MM.1S (cell line): ENCODE results near the gene UBAC2.

Experiments
- DNase-seq: peaks from one replicate; pipeline ENCODE4 v3.0.0-alpha.2; 2015
- H2AFZ ChIP-seq: fragments of 300-600 bp; sonication (generic); 2 replicates; pipeline ENCODE4 v1.6.0; 2016; ENCODE audit warnings: antibody characterized with exemption, low read length
- H3F3A ChIP-seq: fragments of 300-600 bp; sonication (generic); 2 replicates; pipeline ENCODE4 v1.6.1; 2016; ENCODE audit warnings: mild to moderate bottlenecking, antibody characterized with exemption, low read length, moderate library complexity, mixed read lengths; ENCODE audit not compliant: insufficient read depth
- H3K27ac ChIP-seq: fragments of 300-600 bp; sonication (generic); 2 replicates; pipeline ENCODE4 v1.5.1; 2016; ENCODE audit warnings: mild to moderate bottlenecking, low read length
- H3K27me3 ChIP-seq: fragments of 300-600 bp; sonication (generic); replicated peaks from 2 replicates; pipeline ENCODE4 v1.6.0; 2016; ENCODE audit warnings: low read length; ENCODE audit not compliant: insufficient read depth
- H3K36me3 ChIP-seq: fragments of 300-600 bp; sonication (generic); replicated peaks from 2 replicates; pipeline ENCODE4 v1.6.1; 2016; ENCODE audit warnings: mild to moderate bottlenecking, low read length, mixed read lengths; ENCODE audit not compliant: insufficient read depth
- H3K4me1 ChIP-seq: fragments of 300-600 bp; sonication (generic); 2 replicates; pipeline ENCODE4 v1.6.1; 2016; ENCODE audit warnings: low read length, mixed read lengths
- H3K4me2 ChIP-seq: fragments of 300-600 bp; sonication (generic); 2 replicates; pipeline ENCODE4 v1.6.0; 2016; ENCODE audit warnings: low read depth, low read length
- H3K4me3 ChIP-seq: fragments of 300-600 bp; sonication (generic); 2 replicates; pipeline ENCODE4 v1.5.1; 2016; ENCODE audit warnings: low read length, mixed read lengths
- H3K79me2 ChIP-seq: fragments of 300-600 bp; sonication (generic); 2 replicates; pipeline ENCODE4 v1.6.1; 2016; ENCODE audit warnings: mixed run types, low read length, mixed read lengths
- H3K9ac ChIP-seq: fragments of 300-600 bp; sonication (generic); 2 replicates; pipeline ENCODE4 v1.6.1; 2016; ENCODE audit warnings: low read length, mixed read lengths
- H3K9me2 ChIP-seq: fragments of 300-600 bp; sonication (generic); replicated peaks from 2 replicates; pipeline ENCODE4 v1.6.1; 2016; ENCODE audit warnings: mild to moderate bottlenecking, low read length, mixed read lengths; ENCODE audit not compliant: insufficient read depth
- H3K9me3 ChIP-seq: fragments of 300-600 bp; sonication (generic); replicated peaks from 2 replicates; pipeline ENCODE4 v1.6.1; 2016; ENCODE audit warnings: mild to moderate bottlenecking, low read length, mixed read lengths; ENCODE audit not compliant: insufficient read depth
- H4K20me1 ChIP-seq: fragments of 300-600 bp; sonication (generic); 2 replicates; pipeline ENCODE4 v1.6.1; 2016; ENCODE audit warnings: mild to moderate bottlenecking, low read length, moderate library complexity, mixed read lengths; ENCODE audit not compliant: insufficient read depth
- EZH2 ChIP-seq: fragments of 300-600 bp; sonication (generic); optimal IDR thresholded peaks from 2 replicates; pipeline ENCODE3; 2017; ENCODE audit warnings: low read depth, mild to moderate bottlenecking, antibody characterized with exemption, low read length, mixed read lengths
- EZH2phosphoT487 ChIP-seq: fragments of 300-600 bp; sonication (generic); IDR thresholded peaks from 2 replicates; pipeline ENCODE4 v1.6.1; 2018; ENCODE audit warnings: antibody characterized with exemption, low read length
- TF ChIP-seq, protein P1 (sequence below): fragments of 300-600 bp; sonication (generic); IDR thresholded peaks from 2 replicates; pipeline ENCODE4 v1.5.1; 2016; ENCODE audit warnings: antibody characterized with exemption, low read length, mixed read lengths

UBAC2 gene

DNA sequence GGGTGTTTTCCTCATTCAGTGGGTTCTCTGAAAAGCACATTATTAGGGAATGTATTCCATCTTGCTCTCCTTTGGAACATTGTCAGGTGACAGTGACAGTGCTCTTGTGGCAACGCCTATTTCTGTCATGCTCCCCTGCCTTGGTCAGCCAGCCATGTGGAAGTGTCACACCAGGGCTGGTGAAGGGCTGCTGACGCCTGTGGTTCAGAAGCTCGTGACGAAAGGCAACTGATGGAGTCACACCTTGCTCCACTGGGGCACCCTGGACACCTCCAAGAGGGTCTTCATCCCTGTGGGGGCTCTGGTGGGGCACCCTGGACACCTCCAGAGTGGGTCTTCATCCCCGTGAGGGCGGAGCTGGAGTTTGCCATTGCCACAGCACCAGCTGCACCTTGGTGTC is 175.5 kb downstream of the UBAC2 start:
- H3K4me2 ChIP-seq, result no peak overlapping the region
- H3K36me3 ChIP-seq, result no peaks in the 10 kb centered on the region
- no peaks in the 10 kb centered on the region for H3K27me3 ChIP-seq
- H3K79me2 ChIP-seq, result no peaks in the 10 kb centered on the region
- no peaks in the 10 kb centered on the region for H3F3A ChIP-seq
- H3K27ac ChIP-seq, result no peak overlapping the region
- H3K4me1 ChIP-seq, result no peaks in the 10 kb centered on the region
- no peak overlapping the region for H3K9ac ChIP-seq
- H3K9me3 ChIP-seq, result no peaks in the 10 kb centered on the region
- TF ChIP-seq, protein P1, sequence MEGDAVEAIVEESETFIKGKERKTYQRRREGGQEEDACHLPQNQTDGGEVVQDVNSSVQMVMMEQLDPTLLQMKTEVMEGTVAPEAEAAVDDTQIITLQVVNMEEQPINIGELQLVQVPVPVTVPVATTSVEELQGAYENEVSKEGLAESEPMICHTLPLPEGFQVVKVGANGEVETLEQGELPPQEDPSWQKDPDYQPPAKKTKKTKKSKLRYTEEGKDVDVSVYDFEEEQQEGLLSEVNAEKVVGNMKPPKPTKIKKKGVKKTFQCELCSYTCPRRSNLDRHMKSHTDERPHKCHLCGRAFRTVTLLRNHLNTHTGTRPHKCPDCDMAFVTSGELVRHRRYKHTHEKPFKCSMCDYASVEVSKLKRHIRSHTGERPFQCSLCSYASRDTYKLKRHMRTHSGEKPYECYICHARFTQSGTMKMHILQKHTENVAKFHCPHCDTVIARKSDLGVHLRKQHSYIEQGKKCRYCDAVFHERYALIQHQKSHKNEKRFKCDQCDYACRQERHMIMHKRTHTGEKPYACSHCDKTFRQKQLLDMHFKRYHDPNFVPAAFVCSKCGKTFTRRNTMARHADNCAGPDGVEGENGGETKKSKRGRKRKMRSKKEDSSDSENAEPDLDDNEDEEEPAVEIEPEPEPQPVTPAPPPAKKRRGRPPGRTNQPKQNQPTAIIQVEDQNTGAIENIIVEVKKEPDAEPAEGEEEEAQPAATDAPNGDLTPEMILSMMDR, result no peak
- TF ChIP-seq EZH2 (no peak), EZH2phosphoT487 (no peak)
- no peaks in the 10 kb centered on the region for H3K9me2 ChIP-seq
- no peak overlapping the region for H2AFZ ChIP-seq
- no peak for DNase-seq
- H4K20me1 ChIP-seq, result no peaks in the 10 kb centered on the region
- H3K4me3 ChIP-seq, result no peak overlapping the region

DNA sequence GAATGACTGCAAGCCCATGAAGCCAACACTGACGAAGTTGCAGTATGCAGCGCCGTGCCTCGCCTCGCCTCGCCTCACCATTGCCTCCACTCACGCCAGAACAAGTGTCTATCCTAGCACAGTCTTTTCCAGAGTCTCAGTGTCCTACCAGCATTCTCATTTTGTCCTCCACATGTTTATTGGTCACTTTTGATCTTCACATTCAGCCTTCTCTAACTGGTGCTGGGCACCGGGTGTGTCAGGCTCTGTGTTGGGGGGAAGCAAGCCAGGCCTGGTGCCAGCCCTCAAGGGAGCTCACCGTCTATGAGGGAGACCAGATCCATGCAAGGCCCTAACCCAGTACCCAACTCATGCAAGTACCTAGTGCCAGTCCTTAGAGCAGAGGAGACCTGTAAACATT is 176.3 kb downstream of the UBAC2 start:
- Histone ChIP-seq H3K4me1 (no peaks in the 10 kb centered on the region), H3K9me2 (no peaks in the 10 kb centered on the region), H3K4me2 (no peak overlapping the region), H3K4me3 (no peak overlapping the region), H4K20me1 (no peaks in the 10 kb centered on the region), H3K9me3 (no peaks in the 10 kb centered on the region), H2AFZ (no peak overlapping the region), H3F3A (no peaks in the 10 kb centered on the region), H3K27me3 (no peaks in the 10 kb centered on the region), H3K9ac (no peak overlapping the region), H3K79me2 (no peaks in the 10 kb centered on the region), H3K36me3 (no peaks in the 10 kb centered on the region), H3K27ac (no peak overlapping the region)
- no peak for DNase-seq
- TF ChIP-seq EZH2 (no peak), EZH2phosphoT487 (no peak)
- TF ChIP-seq, protein P1, result no peak

DNA sequence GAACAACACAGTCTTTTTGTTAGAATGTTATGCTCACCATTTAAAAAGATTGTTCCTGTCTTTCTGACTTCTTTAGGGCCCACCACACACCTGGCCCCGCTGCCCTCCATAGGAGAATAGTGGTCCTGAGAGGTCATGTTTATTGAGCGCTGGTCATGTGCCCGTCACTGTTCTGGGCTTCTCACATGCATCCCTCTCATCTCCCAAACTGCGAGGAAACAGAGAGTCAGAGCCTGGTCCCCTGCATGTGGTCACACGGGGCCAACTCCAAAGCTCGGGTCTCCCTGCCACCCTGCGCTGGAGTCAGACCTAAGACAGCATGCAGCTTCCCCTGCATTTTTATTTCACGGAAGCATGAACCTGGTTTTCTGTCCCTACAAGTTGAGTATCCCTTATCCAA is 177.0 kb downstream of the UBAC2 start:
- no peak for DNase-seq
- Histone ChIP-seq H3K4me1 (no peaks in the 10 kb centered on the region), H3K27me3 (no peaks in the 10 kb centered on the region), H4K20me1 (no peaks in the 10 kb centered on the region), H3K79me2 (no peaks in the 10 kb centered on the region), H3K27ac (no peak overlapping the region), H3F3A (no peaks in the 10 kb centered on the region), H3K9ac (no peak overlapping the region), H3K4me3 (no peak overlapping the region), H3K36me3 (no peaks in the 10 kb centered on the region), H3K9me3 (no peaks in the 10 kb centered on the region), H3K9me2 (no peaks in the 10 kb centered on the region), H2AFZ (no peak overlapping the region), H3K4me2 (no peak overlapping the region)
- TF ChIP-seq, protein P1, result no peak
- no peak for TF ChIP-seq EZH2
- TF ChIP-seq EZH2phosphoT487, result no peak
